ENCODE data around the gene SLC4A3. TPM values are rescaled to one million over a fixed set of nuclear protein-coding genes. Genes with fewer than 3 reads are reported as not detected.

SLC4A3 gene
- total and polyA plus RNA-seq, 2 donors (not counting 3 experiments of a cell fraction or from before 2014, with no cell fraction given) = 0.29 to 0.35 TPM

DNA sequence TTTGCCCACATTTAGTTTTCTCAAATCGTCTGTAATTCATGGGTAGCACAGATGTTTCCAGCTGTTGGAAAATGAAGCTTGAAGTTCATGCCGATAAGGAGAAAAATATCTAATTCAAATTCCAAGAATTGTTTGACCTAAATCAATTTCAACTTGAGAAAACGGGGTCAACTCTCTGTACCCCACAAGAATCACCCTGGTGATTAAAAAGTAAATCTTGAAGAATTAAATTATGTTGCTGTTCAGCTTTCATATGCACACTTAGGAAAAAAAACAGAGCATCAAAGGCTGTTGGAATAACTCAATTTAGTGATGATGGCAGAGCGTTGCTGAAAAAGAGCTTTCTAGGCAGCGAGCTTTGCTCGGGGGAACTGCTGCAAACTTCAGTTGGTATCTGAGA lies 43.0 kb downstream of the SLC4A3 start:
- dilution Hi-C loops (cut with MboI; ENCODE audit: extremely low pct_ligation_motif_present, low sequenced_read_pairs) (no loop called here), intact Hi-C loops (cut with micrococcal nuclease) (no loop called here)
- H4K20me1 ChIP-seq (replicated peaks; ENCODE audit: control insufficient read depth, extremely low read depth, insufficient read depth, low read length) = no peaks in the 10 kb centered on the region
- H3K4me1 ChIP-seq (ENCODE audit: control insufficient read depth, extremely low read depth, insufficient read depth, low read length) = no peaks in the 10 kb centered on the region
- H3K36me3 ChIP-seq (ENCODE audit: control insufficient read depth in 2 of 2, extremely low read depth in 1 of 2, insufficient read depth in 2 of 2, low read length in 2 of 2) = no peaks in the 10 kb centered on the region
- CTCF ChIA-PET = interaction anchor here (0.9 to 1.5 kb wide), 2 partner anchors 11 to 19 kb away, joined by 3 to 4 read pairs; no protein-coding TSS in a partner anchor
- no peaks in the 10 kb centered on the region for H3K9me1 ChIP-seq (replicated peaks; ENCODE audit: control insufficient read depth, extremely low read depth, insufficient read depth, low read length)
- peaks cover 0 to 2% of the 10 kb centered on the region in 2 experiments for H3K27me3 ChIP-seq (ENCODE audit: control insufficient read depth in 2 of 2, insufficient read depth in 2 of 2, low read length in 2 of 2)
- TF ChIP-seq POLR2A (IDR thresholded peaks at IDR 0.05; ENCODE audit: low read depth, low read length) (no peak), GATA2 (IDR thresholded peaks at IDR 0.05; ENCODE audit: insufficient read depth, insufficient read length, low read depth, low read length) (no peak), MYC (IDR thresholded peaks at IDR 0.05; ENCODE audit: low read depth, low read length) (no peak), FOS (IDR thresholded peaks at IDR 0.05; ENCODE audit: borderline replicate concordance, insufficient read depth, low read length) (no peak), EZH2 (IDR thresholded peaks at IDR 0.05; ENCODE audit: borderline replicate concordance, low read depth, low read length, severe bottlenecking) (no peak), POLR2AphosphoS5 (IDR thresholded peaks at IDR 0.05; ENCODE audit: insufficient read depth, low read depth, low read length) (no peak), JUN (IDR thresholded peaks at IDR 0.05; ENCODE audit: borderline replicate concordance, insufficient read depth, insufficient read length, low read depth) (no peak)
- TF ChIP-seq, protein P1, sequence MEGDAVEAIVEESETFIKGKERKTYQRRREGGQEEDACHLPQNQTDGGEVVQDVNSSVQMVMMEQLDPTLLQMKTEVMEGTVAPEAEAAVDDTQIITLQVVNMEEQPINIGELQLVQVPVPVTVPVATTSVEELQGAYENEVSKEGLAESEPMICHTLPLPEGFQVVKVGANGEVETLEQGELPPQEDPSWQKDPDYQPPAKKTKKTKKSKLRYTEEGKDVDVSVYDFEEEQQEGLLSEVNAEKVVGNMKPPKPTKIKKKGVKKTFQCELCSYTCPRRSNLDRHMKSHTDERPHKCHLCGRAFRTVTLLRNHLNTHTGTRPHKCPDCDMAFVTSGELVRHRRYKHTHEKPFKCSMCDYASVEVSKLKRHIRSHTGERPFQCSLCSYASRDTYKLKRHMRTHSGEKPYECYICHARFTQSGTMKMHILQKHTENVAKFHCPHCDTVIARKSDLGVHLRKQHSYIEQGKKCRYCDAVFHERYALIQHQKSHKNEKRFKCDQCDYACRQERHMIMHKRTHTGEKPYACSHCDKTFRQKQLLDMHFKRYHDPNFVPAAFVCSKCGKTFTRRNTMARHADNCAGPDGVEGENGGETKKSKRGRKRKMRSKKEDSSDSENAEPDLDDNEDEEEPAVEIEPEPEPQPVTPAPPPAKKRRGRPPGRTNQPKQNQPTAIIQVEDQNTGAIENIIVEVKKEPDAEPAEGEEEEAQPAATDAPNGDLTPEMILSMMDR (IDR thresholded peaks at IDR 0.05; ENCODE audit: extremely low read depth in 1 of 2, insufficient read depth in 1 of 2, low read depth in 1 of 2, low read length in 2 of 2) = no peak
- TF ChIP-seq, protein P2, sequence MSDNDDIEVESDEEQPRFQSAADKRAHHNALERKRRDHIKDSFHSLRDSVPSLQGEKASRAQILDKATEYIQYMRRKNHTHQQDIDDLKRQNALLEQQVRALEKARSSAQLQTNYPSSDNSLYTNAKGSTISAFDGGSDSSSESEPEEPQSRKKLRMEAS (IDR thresholded peaks at IDR 0.05; ENCODE audit: insufficient read depth, insufficient read length) = no peak
- H2AFZ ChIP-seq (ENCODE audit: low read depth, low read length) = no peak overlapping the region
- no peaks in the 10 kb centered on the region for H3K9me3 ChIP-seq (replicated peaks; ENCODE audit: control insufficient read depth, insufficient read depth, low read length)
- no peak for DNase-seq (ENCODE audit: low read depth, low spot score)
- H3K27ac ChIP-seq (ENCODE audit: insufficient read depth, low read depth, low read length) = no peak overlapping the region
- no peak overlapping the region for H3K9ac ChIP-seq (replicated peaks; ENCODE audit: extremely low read depth, insufficient read depth, low read length)
- H3K4me2 ChIP-seq (ENCODE audit: insufficient read depth, low read length) = no peak overlapping the region
- POLR2A ChIA-PET = no interaction called here
- FAIRE-seq = no peak
- H3K4me3 ChIP-seq (replicated peaks in 1 of 3; ENCODE audit: insufficient read depth in 1 of 3, low read depth in 1 of 3, low read length in 3 of 3) = no peak overlapping the region
- H3K79me2 ChIP-seq (ENCODE audit: control insufficient read depth, insufficient read depth, low read length) = no peaks in the 10 kb centered on the region
- no TSS peak for BruUV-seq (replicated peaks)
